ENCODE data around the gene GLI2. TPM values are rescaled to one million over a fixed set of nuclear protein-coding genes. Genes with fewer than 3 reads are reported as not detected.

Gene GLI2
- polyA plus RNA-seq, 3 donors, result not detected

GRCh38 chr2:120783969-120784372, 48.3 kb downstream of the GLI2 start:
- Histone ChIP-seq H3K27me3 (ENCODE audit: control insufficient read depth in 2 of 2, insufficient read depth in 2 of 2, low read length in 2 of 2) (no peaks in the 10 kb centered on the region), H3K4me1 (ENCODE audit: control insufficient read depth in 1 of 2, insufficient read depth in 2 of 2, low read length in 2 of 2) (no peaks in the 10 kb centered on the region), H3K4me2 (replicated peaks; ENCODE audit: extremely low read depth, low read length, poor library complexity, severe bottlenecking) (no peak overlapping the region), H3K9ac (ENCODE audit: insufficient read depth, low read length, poor library complexity, severe bottlenecking) (no peak overlapping the region), H3K4me3 (replicated peaks in 1 of 3; ENCODE audit: low read depth in 2 of 3, low read length in 3 of 3) (no peak overlapping the region), H3K36me3 (replicated peaks in 1 of 2; ENCODE audit: control insufficient read depth in 1 of 2, insufficient read depth in 2 of 2, low read length in 2 of 2) (no peaks in the 10 kb centered on the region), H3K27ac (ENCODE audit: low read depth in 1 of 2, low read length in 2 of 2) (no peak overlapping the region), H4K20me1 (ENCODE audit: insufficient read depth, low read length) (no peaks in the 10 kb centered on the region), H3K79me2 (ENCODE audit: insufficient read depth, low read length) (no peaks in the 10 kb centered on the region), H3K9me3 (replicated peaks in 1 of 2; ENCODE audit: control insufficient read depth in 1 of 2, insufficient read depth in 1 of 2, low read length in 2 of 2) (no peaks in the 10 kb centered on the region), H2AFZ (ENCODE audit: insufficient read depth, low read depth, low read length, poor library complexity, severe bottlenecking) (no peak overlapping the region)
- Mint-ChIP-seq H3K27me3 (ENCODE audit: low read depth in 3 of 3) (peaks cover 5 to 10% (median 10%) of the 10 kb centered on the region in 3 donors), H3K4me1 (peaks cover 4% of the 10 kb centered on the region), H3K36me3 (no peaks in the 10 kb centered on the region), H3K4me3 (no peak overlapping the region), H3K9me3 (no peaks in the 10 kb centered on the region), H3K27ac (no peak overlapping the region)
- no peak for TF ChIP-seq CTCF (IDR thresholded peaks at IDR 0.05)
- intact Hi-C loops (cut with micrococcal nuclease), result no loop called here
- no peak for DNase-seq
- 93% methylated on average over 7 of the region's 7 CpGs for WGBS (ENCODE audit: insufficient coverage)

Data from CD14-positive monocyte (primary cell).